Esophagus (tissue), 2 donors: ENCODE results near the gene PTCH1. TPM values are rescaled to one million over a fixed set of nuclear protein-coding genes. Genes with fewer than 3 reads are reported as not detected.

Experiments
- H3K27ac ChIP-seq, 2 donors: one replicate each; pipeline ENCODE4 v1.5.1; 2013; ENCODE audit warnings: low read depth in 2 of 2, mild to moderate bottlenecking in 2 of 2, inconsistent platforms in 1 of 2, low read length in 1 of 2, moderate library complexity in 1 of 2
- H3K27me3 ChIP-seq, 2 donors: one replicate each; pipeline ENCODE4 v1.6.1; 2013; ENCODE audit warnings: low read length in 2 of 2, control low read depth in 1 of 2, mild to moderate bottlenecking in 1 of 2; ENCODE audit not compliant: insufficient read depth in 2 of 2, control insufficient read depth in 1 of 2
- H3K36me3 ChIP-seq, 2 donors: one replicate each; pipeline ENCODE4 v1.6.1; 2013; ENCODE audit warnings: low read length in 1 of 2; ENCODE audit not compliant: control insufficient read depth in 2 of 2, insufficient read depth in 2 of 2
- H3K4me1 ChIP-seq, 2 donors: one replicate each; pipeline ENCODE4 v1.6.1; 2013; ENCODE audit warnings: low read length in 1 of 2; ENCODE audit not compliant: control insufficient read depth in 2 of 2, insufficient read depth in 2 of 2
- H3K4me3 ChIP-seq, 2 donors: one replicate each; pipeline ENCODE4 v1.5.1; 2013; ENCODE audit warnings: low read length in 2 of 2, mild to moderate bottlenecking in 2 of 2, low read depth in 1 of 2, moderate library complexity in 1 of 2
- H3K9me3 ChIP-seq, 2 donors: one replicate each; pipeline ENCODE4 v1.6.1; 2013; ENCODE audit warnings: mild to moderate bottlenecking in 2 of 2, low read depth in 1 of 2, low read length in 1 of 2, moderate library complexity in 1 of 2; ENCODE audit not compliant: control insufficient read depth in 2 of 2, insufficient read depth in 1 of 2
- WGBS, 2 donors: extraction: QIAGEN DNeasy Blood & Tissue Kit; methylation state at CpG; one replicate each; pipeline ENCODE4 v1.1.7; 2013; 5-methylcytosine and 5-hydroxymethylcytosine counted together
- polyA plus RNA-seq, 2 donors: library from polyadenylated mRNA; stranded (reverse); fragments of 200-250 nt; gene quantifications; one replicate each; pipeline ENCODE4 v1.2.3, GENCODE V29; 2013
- donor health status: healthy with polysubstance abuse.
- donor health status: Bipolar disorder and iron deficiency.

The PTCH1 gene
- polyA plus RNA-seq, 2 donors: 2.4 to 2.8 TPM

- 0% methylated on average over 34 to 36 of the region's 36 CpGs for WGBS, 2 donors
- Histone ChIP-seq H3K27me3 (no peaks in the 10 kb centered on the region), H3K4me1 (peaks cover 0 to 7% of the 10 kb centered on the region in 2 donors), H3K9me3 (no peaks in the 10 kb centered on the region), H3K4me3 (peak overlapping the region; percentile 84 to 94), H3K36me3 (no peaks in the 10 kb centered on the region), H3K27ac (peak overlapping the region; percentile 91 to 95)
Observed at GRCh38 chr9:95507464-95508241, 9.1 kb downstream of the PTCH1 start.

GRCh38 chr9:95506678-95507463 is 9.9 kb downstream of the PTCH1 start:
- H3K9me3 ChIP-seq: no peaks in the 10 kb centered on the region
- H3K36me3 ChIP-seq: no peaks in the 10 kb centered on the region
- peak overlapping the region; percentile 84 to 94 for H3K4me3 ChIP-seq
- 0 to 1% methylated on average over 60 of the region's 60 CpGs for WGBS, 2 donors
- peaks cover 0 to 4% of the 10 kb centered on the region in 2 donors for H3K4me1 ChIP-seq
- peak overlapping the region; percentile 91 to 95 for H3K27ac ChIP-seq
- H3K27me3 ChIP-seq: no peaks in the 10 kb centered on the region

- Histone ChIP-seq H3K9me3 (no peaks in the 10 kb centered on the region), H3K4me1 (peaks cover 0 to 4% of the 10 kb centered on the region in 2 donors), H3K36me3 (no peaks in the 10 kb centered on the region), H3K4me3 (peak overlapping the region; percentile 84 to 94), H3K27ac (peak overlapping the region; percentile 91 to 95), H3K27me3 (no peaks in the 10 kb centered on the region)
- 0% methylated on average over 23 of the region's 23 CpGs for WGBS, 2 donors
Observed at GRCh38 chr9:95506428-95506677, 10.4 kb downstream of the PTCH1 start.

GRCh38 chr9:95505717-95506427 is 10.9 kb downstream of the PTCH1 start:
- Histone ChIP-seq H3K27ac (peak overlapping the region; percentile 91 to 95), H3K36me3 (no peaks in the 10 kb centered on the region), H3K4me1 (peaks cover 0 to 4% of the 10 kb centered on the region in 2 donors), H3K4me3 (peak overlapping the region; percentile 84 to 94), H3K27me3 (no peaks in the 10 kb centered on the region), H3K9me3 (no peaks in the 10 kb centered on the region)
- WGBS, 2 donors: 1% methylated on average over 56 to 81 of the region's 81 CpGs

- peak overlapping the region in 1 of 2 donors; percentile 91 for H3K27ac ChIP-seq
- no peaks in the 10 kb centered on the region for H3K36me3 ChIP-seq
- WGBS, 2 donors: 14 to 20% methylated on average over 10 of the region's 10 CpGs
- peak overlapping the region; percentile 84 to 94 for H3K4me3 ChIP-seq
- H3K4me1 ChIP-seq: peaks cover 0 to 4% of the 10 kb centered on the region in 2 donors
- no peaks in the 10 kb centered on the region for H3K27me3 ChIP-seq
- no peaks in the 10 kb centered on the region for H3K9me3 ChIP-seq
Observed at GRCh38 chr9:95505072-95505716, 11.6 kb downstream of the PTCH1 start.

GRCh38 chr9:95504053-95504963 is 12.5 kb downstream of the PTCH1 start:
- H3K27ac ChIP-seq: no peak overlapping the region
- H3K36me3 ChIP-seq: no peaks in the 10 kb centered on the region
- no peaks in the 10 kb centered on the region for H3K27me3 ChIP-seq
- no peak overlapping the region for H3K4me3 ChIP-seq
- WGBS, 2 donors: 44 to 49% methylated on average over 15 of the region's 15 CpGs
- H3K4me1 ChIP-seq: peaks cover 0 to 3% of the 10 kb centered on the region in 2 donors
- no peaks in the 10 kb centered on the region for H3K9me3 ChIP-seq

- H3K4me3 ChIP-seq: no peak overlapping the region
- no peaks in the 10 kb centered on the region for H3K36me3 ChIP-seq
- H3K9me3 ChIP-seq: no peaks in the 10 kb centered on the region
- H3K27me3 ChIP-seq: no peaks in the 10 kb centered on the region
- WGBS, 2 donors: 90 to 92% methylated on average over 6 of the region's 6 CpGs
- H3K27ac ChIP-seq: no peak overlapping the region
- H3K4me1 ChIP-seq: peaks cover 0 to 2% of the 10 kb centered on the region in 2 donors
Observed at GRCh38 chr9:95503369-95503768, 13.4 kb downstream of the PTCH1 start.

GRCh38 chr9:95502248-95502647 is 14.5 kb downstream of the PTCH1 start:
- H3K4me3 ChIP-seq: no peak overlapping the region
- H3K4me1 ChIP-seq: peaks cover 0 to 2% of the 10 kb centered on the region in 2 donors
- 70 to 73% methylated on average over 3 of the region's 3 CpGs for WGBS, 2 donors

More at GRCh38 chr9:95502248-95502647, 14.5 kb downstream of the PTCH1 start:
- Histone ChIP-seq H3K36me3 (no peaks in the 10 kb centered on the region), H3K27ac (no peak overlapping the region), H3K27me3 (no peaks in the 10 kb centered on the region), H3K9me3 (no peaks in the 10 kb centered on the region)
